IPS DF 4.7 (cell line): Measurements from ENCODE around the gene GRWD1.

Experiments
- DNase-seq: peaks from one replicate; pipeline ENCODE4 v3.0.0-alpha.2; 2013; ENCODE audit warnings: low spot score; ENCODE audit errors: extremely low read depth

Gene GRWD1

GRCh38 chr19:48424694-48425219, 21.0 kb upstream of the GRWD1 start:
- DNase-seq: no peak

- DNase-seq: no peak
Observed at GRCh38 chr19:48428670-48429069, 17.1 kb upstream of the GRWD1 start.

- no peak for DNase-seq
Observed at GRCh38 chr19:48433337-48433736, 12.4 kb upstream of the GRWD1 start.

DNA sequence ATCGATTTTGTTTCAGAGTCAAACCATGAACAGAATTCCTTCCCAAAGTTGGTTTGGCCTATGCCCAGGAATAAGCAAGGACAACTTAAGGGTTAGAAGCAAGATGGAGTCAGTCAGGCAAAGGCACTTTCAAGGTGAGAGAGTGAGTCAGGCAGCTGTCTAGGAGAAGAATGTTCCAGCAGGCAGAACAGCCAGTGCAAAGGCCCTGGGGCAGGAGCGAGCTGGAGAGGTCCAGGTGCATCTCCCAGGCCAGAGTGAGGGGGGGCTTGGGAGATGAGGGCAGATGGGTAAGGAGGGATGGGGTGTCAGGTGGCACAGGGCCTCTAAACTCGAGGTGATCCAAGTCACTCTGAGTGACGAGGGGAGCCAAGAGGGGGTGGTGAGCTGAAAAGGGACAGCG, 9.2 kb upstream of the GRWD1 start:
- no peak for DNase-seq

DNA sequence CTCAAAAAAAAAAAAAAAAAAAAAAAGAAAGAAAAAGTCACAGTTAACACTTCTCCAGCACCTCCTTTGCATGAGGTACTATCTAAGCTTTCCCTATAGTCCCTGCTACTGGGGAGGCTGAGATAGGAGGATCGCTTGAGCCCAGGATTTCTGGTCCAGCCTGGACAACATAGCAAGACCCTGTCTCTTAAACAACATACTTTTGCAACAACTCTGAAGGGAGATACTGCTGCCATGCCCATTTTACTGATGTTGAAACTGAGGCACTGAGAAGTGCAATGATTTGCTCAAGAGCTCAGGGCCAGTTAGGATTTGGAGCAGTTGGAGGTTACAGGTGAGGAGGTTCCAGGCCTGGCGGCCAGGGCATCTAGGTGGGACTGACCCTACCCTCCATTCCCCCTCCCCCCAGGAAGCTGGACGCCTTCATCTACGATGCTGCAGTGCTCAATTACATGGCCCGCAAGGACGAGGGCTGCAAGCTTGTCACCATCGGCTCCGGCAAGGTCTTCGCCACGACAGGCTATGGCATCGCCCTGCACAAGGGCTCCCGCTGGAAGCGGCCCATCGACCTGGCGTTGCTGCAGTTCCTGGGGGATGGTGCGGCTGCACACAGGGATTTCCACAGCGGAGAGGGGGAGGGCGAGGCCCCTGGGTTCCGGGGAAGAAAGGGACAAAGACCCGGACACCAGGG, 4.3 kb upstream of the GRWD1 start:
- DNase-seq: no peak

DNA sequence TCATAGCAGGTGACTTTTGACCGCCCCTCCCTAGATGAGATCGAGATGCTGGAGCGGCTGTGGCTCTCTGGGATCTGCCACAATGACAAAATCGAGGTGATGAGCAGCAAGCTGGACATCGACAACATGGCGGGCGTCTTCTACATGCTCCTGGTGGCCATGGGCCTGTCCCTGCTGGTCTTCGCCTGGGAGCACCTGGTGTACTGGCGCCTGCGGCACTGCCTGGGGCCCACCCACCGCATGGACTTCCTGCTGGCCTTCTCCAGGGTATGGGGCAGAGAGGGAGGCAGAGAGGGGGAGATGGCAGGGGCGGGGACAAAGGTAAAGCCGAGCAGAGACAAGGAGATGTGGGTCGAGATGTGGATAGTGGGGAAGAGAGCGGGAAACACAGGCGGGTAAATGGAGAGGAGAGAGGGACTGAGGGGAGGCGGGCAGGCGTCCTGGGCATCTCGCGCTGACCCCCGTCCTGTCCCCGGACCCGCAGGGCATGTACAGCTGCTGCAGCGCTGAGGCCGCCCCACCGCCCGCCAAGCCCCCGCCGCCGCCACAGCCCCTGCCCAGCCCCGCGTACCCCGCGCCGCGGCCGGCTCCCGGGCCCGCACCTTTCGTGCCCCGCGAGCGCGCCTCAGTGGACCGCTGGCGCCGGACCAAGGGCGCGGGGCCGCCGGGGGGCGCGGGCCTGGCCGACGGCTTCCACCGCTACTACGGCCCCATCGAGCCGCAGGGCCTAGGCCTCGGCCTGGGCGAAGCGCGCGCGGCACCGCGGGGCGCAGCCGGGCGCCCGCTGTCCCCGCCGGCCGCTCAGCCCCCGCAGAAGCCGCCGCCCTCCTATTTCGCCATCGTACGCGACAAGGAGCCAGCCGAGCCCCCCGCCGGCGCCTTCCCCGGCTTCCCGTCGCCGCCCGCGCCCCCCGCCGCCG, 3.4 kb upstream of the GRWD1 start:
- no peak for DNase-seq

DNA sequence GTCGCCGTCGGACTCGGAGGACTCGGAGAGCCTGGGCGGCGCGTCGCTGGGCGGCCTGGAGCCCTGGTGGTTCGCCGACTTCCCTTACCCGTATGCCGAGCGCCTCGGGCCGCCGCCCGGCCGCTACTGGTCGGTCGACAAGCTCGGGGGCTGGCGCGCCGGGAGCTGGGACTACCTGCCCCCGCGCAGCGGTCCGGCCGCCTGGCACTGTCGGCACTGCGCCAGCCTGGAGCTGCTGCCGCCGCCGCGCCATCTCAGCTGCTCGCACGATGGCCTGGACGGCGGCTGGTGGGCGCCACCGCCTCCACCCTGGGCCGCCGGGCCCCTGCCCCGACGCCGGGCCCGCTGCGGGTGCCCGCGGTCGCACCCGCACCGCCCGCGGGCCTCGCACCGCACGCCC, 2.5 kb upstream of the GRWD1 start:
- no peak for DNase-seq

- DNase-seq: no peak
Observed at GRCh38 chr19:48443731-48444128, 2.1 kb upstream of the GRWD1 start.

DNA sequence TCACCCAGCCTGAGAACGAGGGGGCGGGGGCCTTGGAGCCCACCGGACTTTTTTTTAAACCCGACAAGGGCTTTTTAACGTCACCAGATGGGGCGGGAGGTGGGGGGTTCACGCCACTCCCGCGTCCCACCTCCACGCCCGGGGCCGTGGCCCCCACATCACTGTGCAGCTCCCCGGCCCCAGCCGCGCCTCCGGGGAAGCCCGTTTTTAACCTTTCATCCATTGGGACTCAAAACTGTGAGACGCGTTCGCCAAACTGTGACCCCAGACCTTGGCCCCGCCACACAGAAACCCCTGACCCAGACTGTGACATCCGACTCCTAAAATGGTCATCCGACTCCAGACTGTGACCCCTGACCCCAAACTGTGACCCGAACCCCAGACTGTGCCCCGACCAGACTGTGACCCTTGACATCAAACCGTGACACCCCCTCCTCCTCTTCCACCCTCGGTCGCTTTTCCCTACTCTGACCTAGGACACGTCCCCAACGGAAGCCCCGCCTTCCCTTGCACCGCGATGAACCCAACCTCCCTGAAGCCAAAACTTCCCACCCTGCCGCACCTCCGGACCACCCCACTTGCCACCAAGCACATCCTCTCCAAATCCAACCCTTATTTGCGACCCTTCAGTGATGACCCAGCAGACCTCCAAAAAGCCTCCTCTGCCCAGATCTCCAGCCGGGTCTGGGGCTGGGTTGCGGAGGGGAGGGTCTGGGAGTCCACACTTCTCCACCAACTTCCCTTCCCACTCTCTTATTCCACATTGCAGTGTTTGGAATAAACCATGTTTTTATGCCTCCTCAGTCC, 1.5 kb upstream of the GRWD1 start:
- DNase-seq: no peak

DNA sequence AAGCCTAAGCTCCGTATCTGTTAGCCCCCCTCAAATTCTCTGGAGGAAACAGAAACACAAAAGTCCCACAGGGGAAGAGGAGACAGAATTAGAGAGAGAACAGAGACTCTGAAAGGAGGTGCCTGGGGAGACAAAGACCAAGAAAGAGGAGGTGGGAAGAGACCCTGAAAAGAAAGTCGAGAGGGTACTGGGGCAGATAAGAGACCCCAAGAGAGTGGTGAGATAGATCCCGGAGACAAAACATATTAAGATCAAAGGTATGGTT, 915 bp upstream of the GRWD1 start:
- DNase-seq: no peak

DNA sequence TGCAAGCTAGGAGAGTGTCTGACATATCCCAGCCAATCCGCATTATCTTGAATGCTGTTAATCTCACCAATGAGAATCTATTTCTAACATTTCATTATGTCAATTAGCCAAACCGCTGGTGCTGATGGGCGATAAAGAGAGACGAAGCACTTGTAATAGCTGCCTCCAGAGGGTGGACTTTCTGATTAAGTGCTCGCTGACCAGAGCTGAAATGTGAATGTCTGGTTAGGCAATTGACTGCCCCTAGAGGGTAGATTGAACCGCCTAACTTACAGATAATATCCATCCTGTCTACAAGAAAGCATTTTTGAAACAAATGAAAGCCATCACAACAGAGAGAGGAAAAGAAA, 552 bp upstream of the GRWD1 start:
- no peak for DNase-seq

DNA sequence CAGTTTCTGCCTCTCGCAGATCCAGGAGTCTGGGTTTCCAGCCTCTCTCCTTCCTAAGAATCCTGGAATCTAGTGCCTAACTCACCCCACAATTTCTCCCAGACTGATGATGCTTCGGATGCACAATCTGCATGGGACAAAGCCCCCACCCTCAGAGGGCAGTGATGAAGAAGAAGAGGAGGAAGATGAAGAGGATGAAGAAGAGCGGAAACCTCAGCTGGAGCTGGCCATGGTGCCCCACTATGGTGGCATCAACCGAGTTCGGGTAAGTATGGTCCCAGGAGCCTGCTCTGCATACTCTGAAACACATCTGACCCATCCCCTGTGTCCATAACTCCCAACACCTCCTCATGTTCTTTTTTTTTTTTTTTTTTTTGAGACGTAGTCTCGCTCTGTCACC, 796 bp downstream of the GRWD1 start:
- no peak for DNase-seq

- DNase-seq: no peak
Observed at GRCh38 chr19:48448563-48448962, 2.8 kb downstream of the GRWD1 start.

DNA sequence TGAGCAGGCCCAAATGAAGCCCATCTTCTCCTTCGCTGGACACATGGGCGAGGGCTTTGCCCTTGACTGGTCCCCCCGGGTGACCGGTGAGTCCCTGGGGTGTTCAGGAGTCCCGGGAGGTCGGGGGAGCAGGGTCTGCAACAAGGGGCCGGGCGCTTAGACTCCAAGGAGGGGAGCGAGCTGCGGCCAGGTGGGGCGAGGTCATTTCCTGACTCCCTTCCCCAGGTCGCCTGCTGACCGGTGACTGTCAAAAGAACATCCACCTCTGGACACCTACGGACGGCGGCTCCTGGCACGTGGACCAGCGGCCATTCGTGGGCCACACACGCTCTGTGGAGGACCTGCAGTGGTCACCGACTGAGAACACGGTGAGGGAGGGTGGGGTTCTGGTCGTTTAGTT, 4.7 kb downstream of the GRWD1 start:
- DNase-seq: no peak

DNA sequence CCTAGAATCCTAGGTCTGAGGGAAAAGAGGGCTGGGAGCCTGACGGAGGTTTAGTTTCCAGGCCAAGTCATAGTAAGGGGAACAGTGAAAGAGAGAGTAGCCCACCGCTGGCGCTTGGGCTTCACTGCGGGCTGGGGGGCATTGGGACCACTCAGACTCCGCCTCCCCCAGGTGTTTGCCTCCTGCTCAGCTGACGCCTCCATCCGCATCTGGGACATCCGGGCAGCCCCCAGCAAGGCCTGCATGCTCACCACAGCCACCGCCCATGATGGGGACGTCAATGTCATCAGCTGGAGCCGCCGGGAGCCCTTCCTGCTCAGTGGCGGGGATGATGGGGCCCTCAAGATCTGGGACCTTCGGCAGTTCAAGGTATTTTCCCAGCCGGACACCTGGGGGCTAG, 5.1 kb downstream of the GRWD1 start:
- DNase-seq: no peak

DNA sequence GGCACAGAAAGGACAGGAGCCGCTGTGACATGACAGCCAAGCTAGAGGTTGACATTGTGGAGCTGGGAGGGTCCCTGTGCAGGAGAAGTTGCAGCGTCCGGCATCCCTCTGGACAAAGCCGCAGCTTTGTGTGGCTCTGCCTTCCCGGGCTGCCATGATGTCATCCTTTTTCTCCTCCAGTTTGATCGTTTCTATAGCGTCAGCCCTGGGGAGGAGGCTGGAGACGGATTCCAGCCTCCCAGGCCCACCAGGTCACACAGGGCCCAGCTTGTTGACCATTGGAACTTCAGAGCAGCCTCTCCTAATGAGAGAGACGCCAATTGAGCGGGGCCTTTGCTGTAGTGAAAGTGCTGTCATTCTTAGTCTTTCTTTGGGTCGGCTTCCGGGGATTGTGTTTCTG, 5.8 kb downstream of the GRWD1 start:
- no peak for DNase-seq

DNA sequence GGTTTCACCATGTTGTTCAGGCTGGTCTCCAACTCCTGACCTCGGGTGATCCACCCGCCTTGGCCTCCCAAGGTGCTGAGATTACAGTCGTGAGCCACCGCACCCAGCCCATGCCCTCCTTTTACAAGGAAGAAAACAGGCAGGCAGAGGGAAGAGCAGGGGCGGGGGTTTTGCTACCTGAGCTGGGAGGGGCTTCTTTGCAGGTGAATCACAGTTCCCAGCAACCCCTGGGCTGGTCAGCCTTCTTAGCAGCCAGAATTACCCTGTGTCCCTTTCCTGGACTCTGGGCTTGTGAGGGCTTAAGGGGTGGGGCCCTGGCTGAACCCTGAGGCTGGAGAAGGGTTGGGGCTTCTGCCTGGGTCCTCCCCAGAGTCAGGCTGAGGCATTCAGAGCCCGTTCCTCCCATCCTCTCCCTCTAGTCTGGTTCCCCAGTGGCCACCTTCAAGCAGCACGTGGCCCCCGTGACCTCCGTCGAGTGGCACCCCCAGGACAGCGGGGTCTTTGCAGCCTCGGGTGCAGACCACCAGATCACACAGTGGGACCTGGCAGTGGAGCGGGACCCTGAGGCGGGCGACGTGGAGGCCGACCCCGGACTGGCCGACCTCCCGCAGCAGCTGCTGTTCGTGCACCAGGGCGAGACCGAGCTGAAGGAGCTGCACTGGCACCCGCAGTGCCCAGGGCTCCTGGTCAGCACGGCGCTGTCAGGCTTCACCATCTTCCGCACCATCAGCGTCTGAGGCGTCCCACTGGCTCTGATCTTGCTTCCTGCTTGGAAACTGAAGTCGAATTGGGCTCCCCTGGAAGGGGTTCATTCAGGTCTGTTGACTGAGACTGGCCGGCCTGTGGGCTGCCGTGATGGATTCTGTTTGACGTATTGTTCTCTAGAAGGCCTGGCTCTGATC, 6.8 kb downstream of the GRWD1 start:
- DNase-seq: no peak

GRCh38 chr19:48454150-48454730, 8.5 kb downstream of the GRWD1 start:
- no peak for DNase-seq

DNA sequence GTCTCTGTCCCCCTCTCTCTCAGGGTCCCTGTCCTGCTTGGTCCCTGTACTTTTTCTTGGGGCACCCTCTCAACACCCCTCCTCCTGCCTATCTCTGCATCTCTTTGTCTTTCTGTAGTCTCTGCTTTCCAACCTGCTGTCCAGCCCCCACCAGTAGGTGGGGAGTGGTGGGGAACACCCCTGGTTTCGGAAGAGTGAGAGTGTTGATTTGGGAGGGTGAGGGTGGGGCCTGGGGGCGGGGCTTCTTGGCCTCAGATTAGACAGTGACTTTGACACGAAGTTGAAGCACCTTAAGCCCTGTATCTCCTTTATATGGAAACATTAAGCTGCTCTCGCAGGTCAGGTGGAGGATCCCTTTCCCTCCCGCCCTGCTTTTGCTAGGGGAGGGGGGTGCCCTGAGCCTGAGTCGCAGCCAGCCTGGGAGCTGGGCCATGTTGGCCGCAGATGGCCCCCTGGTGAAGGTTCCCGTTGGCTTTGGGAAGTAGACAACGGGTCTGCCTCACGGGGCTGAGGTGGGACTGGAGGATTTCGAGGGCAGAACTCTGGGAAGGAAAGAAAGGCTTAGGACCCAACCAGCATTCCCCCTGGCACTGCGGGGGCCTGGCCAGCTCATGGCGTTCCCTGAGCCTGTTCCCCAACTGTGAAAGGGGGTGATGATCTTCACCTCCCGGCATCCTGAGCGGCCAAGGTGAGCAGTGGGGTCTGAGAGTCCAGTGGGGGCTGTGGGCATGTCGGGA, 9.6 kb downstream of the GRWD1 start, which contains the start of gene KCNJ14:
TSS of gene KCNJ14 (plus strand) at position 404 of the 737 bp plus-strand sequence. CDS start 6,151 bp downstream, outside the sequence.
- no peak for DNase-seq
